Measurements from ENCODE around the gene ZNRF2.

ZNRF2 gene

GRCh38 chr7:30241767-30242166 is 42.6 kb upstream of the ZNRF2 start:
- Histone ChIP-seq H3K36me3 (ENCODE audit: low read depth) (no peaks in the 10 kb centered on the region), H3K27me3 (ENCODE audit: insufficient read depth, poor library complexity, severe bottlenecking) (no peaks in the 10 kb centered on the region), H3K27ac (ENCODE audit: poor library complexity, severe bottlenecking) (peak overlapping the region; percentile 14), H3K4me3 (ENCODE audit: severe bottlenecking) (no peak overlapping the region), H3K9me3 (ENCODE audit: severe bottlenecking) (no peaks in the 10 kb centered on the region), H3K4me1 (ENCODE audit: insufficient read depth, poor library complexity, severe bottlenecking) (peaks cover 18% of the 10 kb centered on the region)
- TF ChIP-seq, protein P1, sequence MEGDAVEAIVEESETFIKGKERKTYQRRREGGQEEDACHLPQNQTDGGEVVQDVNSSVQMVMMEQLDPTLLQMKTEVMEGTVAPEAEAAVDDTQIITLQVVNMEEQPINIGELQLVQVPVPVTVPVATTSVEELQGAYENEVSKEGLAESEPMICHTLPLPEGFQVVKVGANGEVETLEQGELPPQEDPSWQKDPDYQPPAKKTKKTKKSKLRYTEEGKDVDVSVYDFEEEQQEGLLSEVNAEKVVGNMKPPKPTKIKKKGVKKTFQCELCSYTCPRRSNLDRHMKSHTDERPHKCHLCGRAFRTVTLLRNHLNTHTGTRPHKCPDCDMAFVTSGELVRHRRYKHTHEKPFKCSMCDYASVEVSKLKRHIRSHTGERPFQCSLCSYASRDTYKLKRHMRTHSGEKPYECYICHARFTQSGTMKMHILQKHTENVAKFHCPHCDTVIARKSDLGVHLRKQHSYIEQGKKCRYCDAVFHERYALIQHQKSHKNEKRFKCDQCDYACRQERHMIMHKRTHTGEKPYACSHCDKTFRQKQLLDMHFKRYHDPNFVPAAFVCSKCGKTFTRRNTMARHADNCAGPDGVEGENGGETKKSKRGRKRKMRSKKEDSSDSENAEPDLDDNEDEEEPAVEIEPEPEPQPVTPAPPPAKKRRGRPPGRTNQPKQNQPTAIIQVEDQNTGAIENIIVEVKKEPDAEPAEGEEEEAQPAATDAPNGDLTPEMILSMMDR (IDR thresholded peaks at IDR 0.05; ENCODE audit: poor library complexity, severe bottlenecking) = no peak
- ATAC-seq (ENCODE audit: low read depth) = peak; percentile 87
- no peak for DNase-seq (ENCODE audit: low spot score)

DNA sequence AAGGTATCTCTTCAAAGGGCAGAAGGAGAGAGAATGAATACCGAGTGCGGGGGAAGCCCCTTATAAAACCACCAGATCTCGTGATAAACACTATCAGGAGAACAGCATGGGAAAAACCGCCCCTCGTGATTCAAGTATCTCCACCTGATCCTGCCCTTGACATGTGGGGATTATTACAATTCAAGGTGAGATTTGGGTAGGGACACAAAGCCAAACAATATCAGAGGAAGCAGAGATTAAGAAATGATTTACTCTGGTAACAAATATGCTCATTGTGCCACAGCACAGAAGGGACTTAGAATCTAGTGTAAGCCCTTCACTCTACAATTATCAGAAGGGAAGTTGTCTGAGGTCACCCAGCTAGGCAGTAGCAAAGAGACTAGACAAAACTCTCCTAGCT is 40.1 kb upstream of the ZNRF2 start:
- Histone ChIP-seq H3K27ac (ENCODE audit: poor library complexity, severe bottlenecking) (no peak overlapping the region), H3K9me3 (ENCODE audit: severe bottlenecking) (no peaks in the 10 kb centered on the region), H3K4me3 (ENCODE audit: severe bottlenecking) (no peak overlapping the region), H3K36me3 (ENCODE audit: low read depth) (no peaks in the 10 kb centered on the region), H3K27me3 (ENCODE audit: insufficient read depth, poor library complexity, severe bottlenecking) (no peaks in the 10 kb centered on the region), H3K4me1 (ENCODE audit: insufficient read depth, poor library complexity, severe bottlenecking) (peaks cover 10% of the 10 kb centered on the region)
- ATAC-seq (ENCODE audit: low read depth) (no peak), DNase-seq (ENCODE audit: low spot score) (no peak)
- TF ChIP-seq, protein P1 (IDR thresholded peaks at IDR 0.05; ENCODE audit: poor library complexity, severe bottlenecking) = no peak

GRCh38 chr7:30245913-30246312 is 38.5 kb upstream of the ZNRF2 start:
- H3K36me3 ChIP-seq (ENCODE audit: low read depth) = no peaks in the 10 kb centered on the region
- no peak overlapping the region for H3K27ac ChIP-seq (ENCODE audit: poor library complexity, severe bottlenecking)
- peaks cover 5% of the 10 kb centered on the region for H3K4me1 ChIP-seq (ENCODE audit: insufficient read depth, poor library complexity, severe bottlenecking)
- no peak overlapping the region for H3K4me3 ChIP-seq (ENCODE audit: severe bottlenecking)
- DNase-seq (ENCODE audit: low spot score) = no peak
- H3K27me3 ChIP-seq (ENCODE audit: insufficient read depth, poor library complexity, severe bottlenecking) = no peaks in the 10 kb centered on the region
- no peaks in the 10 kb centered on the region for H3K9me3 ChIP-seq (ENCODE audit: severe bottlenecking)
- no peak for ATAC-seq (ENCODE audit: low read depth)
- TF ChIP-seq, protein P1 (IDR thresholded peaks at IDR 0.05; ENCODE audit: poor library complexity, severe bottlenecking) = no peak

- TF ChIP-seq, protein P1 (IDR thresholded peaks at IDR 0.05; ENCODE audit: poor library complexity, severe bottlenecking) = no peak
- no peak for DNase-seq (ENCODE audit: low spot score)
- Histone ChIP-seq H3K4me3 (ENCODE audit: severe bottlenecking) (no peak overlapping the region), H3K27ac (ENCODE audit: poor library complexity, severe bottlenecking) (no peak overlapping the region), H3K27me3 (ENCODE audit: insufficient read depth, poor library complexity, severe bottlenecking) (no peaks in the 10 kb centered on the region), H3K36me3 (ENCODE audit: low read depth) (no peaks in the 10 kb centered on the region), H3K4me1 (ENCODE audit: insufficient read depth, poor library complexity, severe bottlenecking) (peaks cover 3% of the 10 kb centered on the region), H3K9me3 (ENCODE audit: severe bottlenecking) (no peaks in the 10 kb centered on the region)
- ATAC-seq (ENCODE audit: low read depth) = no peak
These were observed 38.0 kb upstream of the ZNRF2 start for GRCh38 chr7:30246392-30246791.

GRCh38 chr7:30247541-30248401 is 36.6 kb upstream of the ZNRF2 start:
- DNase-seq (ENCODE audit: low spot score) (no peak), ATAC-seq (ENCODE audit: low read depth) (no peak)
- no peaks in the 10 kb centered on the region for H3K27me3 ChIP-seq (ENCODE audit: insufficient read depth, poor library complexity, severe bottlenecking)
- TF ChIP-seq, protein P1 (IDR thresholded peaks at IDR 0.05; ENCODE audit: poor library complexity, severe bottlenecking) = no peak
- no peaks in the 10 kb centered on the region for H3K36me3 ChIP-seq (ENCODE audit: low read depth)
- H3K27ac ChIP-seq (ENCODE audit: poor library complexity, severe bottlenecking) = no peak overlapping the region
- H3K4me1 ChIP-seq (ENCODE audit: insufficient read depth, poor library complexity, severe bottlenecking) = no peaks in the 10 kb centered on the region
- no peak overlapping the region for H3K4me3 ChIP-seq (ENCODE audit: severe bottlenecking)
- H3K9me3 ChIP-seq (ENCODE audit: severe bottlenecking) = no peaks in the 10 kb centered on the region
